GM15510 (cell line): ENCODE measurements around the gene TMEM192.

Experiments
- POLR2A ChIP-seq: IDR thresholded peaks from 3 replicates; pipeline ENCODE4 v1.6.1; 2011; ENCODE audit warnings: borderline replicate concordance; ENCODE audit not compliant: insufficient read length; ENCODE audit errors: extremely low read depth

The TMEM192 gene

GRCh38 chr4:165111906-165112367 is 723 bp downstream of the TMEM192 start:
- no peak for TF ChIP-seq POLR2A

GRCh38 chr4:165106518-165106917 is 6.1 kb downstream of the TMEM192 start:
- no peak for TF ChIP-seq POLR2A

DNA sequence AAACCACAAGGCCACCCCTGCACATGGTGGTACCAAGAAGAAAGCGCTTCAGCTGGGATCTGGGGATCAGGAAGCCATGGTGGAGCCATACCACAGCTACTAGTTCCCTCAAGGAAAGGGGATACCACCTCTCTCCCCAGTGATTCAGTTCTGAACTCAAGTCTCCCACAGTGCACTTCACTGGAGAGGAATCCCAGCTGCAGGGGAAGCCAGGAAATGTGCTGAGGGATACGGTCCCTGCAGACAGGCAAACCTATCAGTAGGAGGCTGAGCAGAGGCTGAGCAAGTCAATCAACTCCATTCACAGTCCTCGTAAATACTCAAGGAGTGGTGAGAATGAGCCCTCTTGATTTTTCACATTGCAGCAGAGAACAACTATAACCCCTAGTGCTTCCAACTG is 11.0 kb downstream of the TMEM192 start:
- no peak for TF ChIP-seq POLR2A

DNA sequence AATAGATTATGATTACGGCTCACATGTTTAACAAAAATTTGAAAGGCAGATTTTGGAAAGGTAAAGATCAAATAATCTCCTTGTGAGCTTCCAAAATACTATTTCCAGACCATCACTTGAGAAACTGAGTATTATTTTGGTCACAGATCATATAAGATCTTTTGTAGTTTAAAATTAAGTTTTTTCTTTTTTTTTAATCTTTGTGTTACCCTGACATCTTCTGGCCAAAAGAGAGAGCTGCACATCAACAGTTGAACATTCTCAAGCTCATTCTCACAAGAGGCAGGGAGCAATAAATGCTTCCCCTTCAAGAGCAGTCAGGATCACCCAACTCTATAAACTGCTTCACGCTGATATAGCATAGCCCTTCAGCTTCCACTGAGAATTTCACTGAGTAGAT is 15.9 kb downstream of the TMEM192 start:
- TF ChIP-seq POLR2A = no peak

- TF ChIP-seq POLR2A = no peak
These were observed 17.4 kb downstream of the TMEM192 start for GRCh38 chr4:165095291-165095690.

GRCh38 chr4:165094873-165095272 is 17.8 kb downstream of the TMEM192 start:
- TF ChIP-seq POLR2A = no peak

DNA sequence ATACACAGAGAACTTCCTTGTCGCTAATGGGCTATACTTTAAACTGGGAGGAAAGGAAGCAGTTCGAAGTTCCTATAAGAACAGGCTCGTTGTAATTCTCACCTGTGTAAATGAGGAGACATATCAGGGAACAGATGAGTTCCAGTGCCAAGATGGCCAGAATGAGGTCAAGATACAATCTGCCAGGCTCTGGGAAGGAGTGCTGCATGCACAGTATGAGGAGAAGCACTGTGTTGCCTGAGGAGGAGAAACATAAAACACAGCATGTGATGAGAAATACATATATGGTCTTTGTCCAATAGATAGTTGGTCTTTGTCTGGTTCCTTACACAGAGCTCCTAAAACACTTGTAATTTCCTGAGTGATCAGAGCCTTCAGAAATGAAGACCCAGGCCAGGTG is 24.3 kb downstream of the TMEM192 start:
- TF ChIP-seq POLR2A = no peak

GRCh38 chr4:165085946-165086345 is 26.7 kb downstream of the TMEM192 start:
- no peak for TF ChIP-seq POLR2A

DNA sequence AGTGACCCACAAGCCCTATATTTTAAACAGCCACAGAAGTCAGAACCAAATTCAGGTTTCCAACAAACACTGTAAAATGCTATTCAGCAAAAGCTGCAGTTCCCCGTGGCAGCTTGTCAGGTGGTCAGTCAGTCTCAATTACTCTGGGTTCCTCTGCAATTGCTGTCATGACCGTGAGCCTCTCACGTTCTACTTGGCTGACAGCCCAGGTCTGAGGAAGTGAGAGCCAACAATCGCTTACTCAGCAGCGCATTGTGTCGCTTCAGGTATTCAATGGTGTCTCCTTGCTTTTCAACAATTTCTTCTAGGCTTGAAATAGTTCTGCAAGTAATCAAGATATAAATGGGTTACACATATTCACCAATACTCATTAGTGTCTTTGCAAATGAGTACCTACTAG is 33.2 kb downstream of the TMEM192 start:
- TF ChIP-seq POLR2A = no peak

- no peak for TF ChIP-seq POLR2A
These were observed 35.6 kb downstream of the TMEM192 start for GRCh38 chr4:165077034-165077578.

GRCh38 chr4:165070560-165070959 is 42.1 kb downstream of the TMEM192 start:
- TF ChIP-seq POLR2A = no peak

- TF ChIP-seq POLR2A = no peak
These were observed 51.7 kb downstream of the TMEM192 start for GRCh38 chr4:165060938-165061337.

DNA sequence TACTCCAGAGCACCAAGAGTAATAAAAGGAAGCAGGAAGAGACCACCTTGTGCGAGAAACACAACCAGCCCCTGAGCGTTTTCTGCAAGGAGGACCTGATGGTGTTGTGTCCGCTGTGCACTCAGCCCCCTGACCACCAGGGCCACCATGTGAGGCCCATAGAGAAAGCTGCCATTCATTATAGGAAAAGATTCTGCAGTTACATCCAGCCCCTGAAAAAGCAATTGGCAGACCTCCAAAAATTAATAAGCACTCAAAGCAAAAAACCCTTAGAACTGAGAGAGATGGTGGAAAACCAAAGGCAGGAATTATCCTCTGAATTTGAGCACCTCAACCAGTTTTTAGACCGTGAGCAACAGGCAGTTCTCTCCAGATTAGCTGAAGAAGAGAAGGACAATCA is 53.3 kb downstream of the TMEM192 start:
- no peak for TF ChIP-seq POLR2A

GRCh38 chr4:165058666-165059065 is 54.0 kb downstream of the TMEM192 start:
- no peak for TF ChIP-seq POLR2A

- no peak for TF ChIP-seq POLR2A
These were observed 57.1 kb downstream of the TMEM192 start for GRCh38 chr4:165055601-165056000.

- TF ChIP-seq POLR2A = no peak
These were observed 59.0 kb downstream of the TMEM192 start, which contains the start of gene TRIM75 for GRCh38 chr4:165053645-165054044. Gene TRIM75 (plus strand): TSS chr4:165053866. CDS start chr4:165059148, 5,282 bp downstream.

DNA sequence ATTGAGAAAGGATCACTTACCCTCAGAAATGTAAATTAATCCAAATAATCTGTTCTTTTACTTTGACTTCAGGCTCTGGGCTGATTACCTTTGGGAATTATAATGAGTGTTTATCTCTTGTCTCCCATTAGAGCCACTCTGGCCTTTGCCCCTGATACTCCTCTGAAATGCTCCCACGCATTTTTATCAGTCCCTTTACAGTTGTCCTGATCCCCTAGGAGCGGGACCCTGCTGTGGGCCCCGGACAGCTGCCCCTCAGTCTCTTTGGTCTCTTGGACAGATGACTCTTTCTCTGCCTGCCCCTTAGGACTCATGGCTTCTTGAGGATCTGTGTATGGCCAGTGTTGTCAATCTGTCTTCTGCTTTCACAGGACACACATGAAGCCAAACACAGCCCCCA is 60.0 kb downstream of the TMEM192 start:
- no peak for TF ChIP-seq POLR2A
